Hypothalamus (tissue), 51 donors: Measurements from ENCODE around the gene TBC1D10A.
"Not testable (repeated sequence)": the region's sequence is repeated elsewhere in the genome, so short reads cannot be mapped to it uniquely, and the experiment has no call there.

Experiments
- DNase-seq, 51 donors: peaks; one replicate each; lab custom pipeline; 2025; lab: John Stamatoyannopoulos, UW

The TBC1D10A gene

DNA sequence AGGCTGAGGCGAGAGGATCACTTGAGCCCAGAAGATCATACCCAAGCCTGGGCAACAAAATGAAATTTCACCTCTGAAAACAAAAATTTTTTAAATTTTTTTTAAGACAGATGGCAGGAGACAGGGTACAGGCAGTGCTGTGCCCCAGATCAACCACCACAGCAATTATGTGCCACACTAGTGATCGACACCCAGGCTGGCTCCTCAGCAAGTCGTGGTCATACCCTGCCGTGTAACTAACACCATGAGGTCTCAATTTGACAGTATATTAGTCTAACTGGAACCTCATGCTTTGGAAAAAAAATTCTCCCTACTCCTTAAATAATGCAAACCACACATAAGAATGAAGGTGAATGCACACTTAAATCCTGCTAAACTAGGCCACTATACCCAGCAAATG lies 21.7 kb upstream of the TBC1D10A start:
- DNase-seq, result no peak

DNA sequence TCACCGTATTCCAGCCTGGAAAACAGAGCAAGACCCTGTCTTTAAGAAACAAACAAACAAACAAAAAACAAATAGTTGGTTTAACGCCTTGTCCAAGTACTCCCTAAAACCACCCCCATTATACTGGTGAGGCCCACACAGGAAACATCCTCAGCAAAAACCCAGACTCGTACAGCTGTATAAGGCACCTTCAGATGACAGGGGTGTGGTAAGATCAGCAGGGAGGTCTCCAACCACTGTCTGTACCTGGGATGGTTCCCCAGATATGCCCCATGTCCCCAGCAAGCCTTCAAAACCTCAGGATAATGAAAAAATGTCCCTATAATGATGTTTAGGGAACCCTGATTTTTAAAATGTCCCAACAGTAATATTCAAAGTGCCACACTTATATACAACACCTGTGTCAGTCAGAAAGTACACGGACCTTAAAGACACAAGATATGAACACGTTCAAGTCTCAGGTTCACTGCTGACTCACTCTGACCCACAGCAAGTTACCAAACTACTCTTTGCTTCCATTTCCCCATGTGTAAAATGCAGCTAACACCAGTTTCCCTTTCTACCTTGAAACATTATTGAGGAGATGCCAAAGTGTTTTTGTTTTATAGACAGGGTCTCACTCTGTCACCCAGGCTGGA lies 20.6 kb upstream of the TBC1D10A start:
- no peak for DNase-seq

DNA sequence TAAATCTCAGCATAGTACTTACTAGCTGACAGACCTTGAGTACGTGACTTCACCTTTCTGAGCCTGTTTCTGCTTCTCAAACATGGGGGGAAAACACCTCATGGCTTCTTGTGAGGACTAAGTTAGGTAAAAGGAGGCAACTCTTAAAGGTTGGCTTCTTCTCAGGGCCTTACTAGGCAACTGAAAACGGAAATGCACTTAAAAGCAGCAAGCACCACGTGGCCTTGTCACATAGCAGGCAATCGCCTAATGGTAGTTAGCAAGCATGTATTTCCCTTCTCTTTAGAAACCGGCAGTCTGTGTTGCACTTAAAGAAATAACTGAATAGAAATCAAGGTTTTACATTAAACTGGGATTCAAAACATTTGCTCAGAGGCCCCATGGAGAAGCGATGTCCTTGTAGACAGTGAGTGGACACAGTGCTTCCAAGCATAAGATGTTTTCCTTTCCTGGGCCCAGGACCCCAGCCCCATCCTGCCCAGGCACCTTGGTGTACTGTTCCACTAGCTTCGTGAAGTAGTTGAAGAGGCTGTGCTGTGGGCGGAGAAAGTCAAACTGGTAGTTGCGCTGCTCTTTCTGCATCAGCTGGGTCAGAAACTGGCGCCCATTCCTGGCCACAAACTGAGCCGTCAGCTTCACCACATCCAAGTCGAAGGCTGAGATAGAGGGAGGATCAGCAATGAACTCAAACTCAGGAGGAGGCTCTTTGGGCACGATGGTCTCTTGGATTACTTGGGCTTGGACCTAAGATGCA lies 17.9 kb upstream of the TBC1D10A start:
- DNase-seq, result no peak

DNA sequence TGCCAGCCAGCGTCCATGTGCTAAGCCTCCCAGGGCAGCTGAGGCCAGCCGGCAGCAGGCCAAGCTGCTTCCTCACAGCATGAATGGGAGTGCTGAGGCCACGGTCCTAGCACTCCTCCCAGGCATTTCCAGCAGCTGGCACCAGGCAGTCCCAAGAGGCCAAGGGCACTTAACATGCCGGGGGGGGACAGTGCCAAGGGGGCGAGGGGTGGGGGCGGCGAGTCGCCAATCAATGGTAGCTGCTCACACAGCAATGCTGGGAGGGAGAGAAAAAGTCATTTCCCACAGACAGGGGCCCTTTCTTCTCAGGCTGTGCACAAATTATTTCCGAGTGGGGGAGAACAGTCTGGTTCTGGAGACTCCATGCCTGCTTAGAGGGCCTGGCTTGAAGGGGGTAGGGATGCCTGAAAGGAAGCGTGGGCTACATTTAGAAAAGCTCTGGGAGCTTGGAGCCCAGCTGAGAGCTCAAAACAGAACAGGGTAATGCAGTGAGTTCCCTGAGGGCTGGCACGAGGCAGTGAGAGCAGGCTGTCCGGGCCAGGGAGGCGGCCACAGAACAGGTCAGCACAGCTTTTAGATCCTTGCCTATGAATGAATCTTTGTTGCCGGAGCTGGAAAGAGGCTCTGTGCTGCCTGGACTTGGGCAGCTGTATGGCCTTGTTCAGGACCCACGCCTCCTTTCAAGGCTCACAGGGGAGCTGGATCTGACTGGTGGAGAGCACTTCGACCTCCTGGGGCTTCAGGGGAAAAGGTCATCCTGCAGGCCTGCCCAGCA lies 14.4 kb upstream of the TBC1D10A start:
- peak in 48 of 51 donors; percentile 25 to 94 (median 78) for DNase-seq

DNA sequence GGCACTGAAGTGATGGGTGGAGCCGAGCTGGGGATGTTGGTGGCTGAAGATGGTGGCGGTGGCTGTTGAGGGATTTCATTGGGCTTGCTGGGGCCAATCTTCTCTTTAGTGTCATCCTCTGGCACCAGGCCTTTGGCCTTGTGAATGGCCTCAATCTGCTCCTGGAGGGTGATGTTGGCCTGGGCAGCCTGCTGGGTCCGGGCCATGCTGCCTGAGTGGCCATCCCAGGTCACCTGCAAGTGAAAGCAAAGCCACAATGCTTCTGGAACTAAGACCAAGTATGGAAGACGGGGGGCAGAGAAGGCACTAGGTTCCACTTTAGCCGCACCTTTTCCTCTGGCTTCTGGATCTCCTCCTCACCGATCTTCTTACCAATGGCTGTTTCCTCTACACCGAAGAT lies 12.1 kb upstream of the TBC1D10A start:
- no peak for DNase-seq

DNA sequence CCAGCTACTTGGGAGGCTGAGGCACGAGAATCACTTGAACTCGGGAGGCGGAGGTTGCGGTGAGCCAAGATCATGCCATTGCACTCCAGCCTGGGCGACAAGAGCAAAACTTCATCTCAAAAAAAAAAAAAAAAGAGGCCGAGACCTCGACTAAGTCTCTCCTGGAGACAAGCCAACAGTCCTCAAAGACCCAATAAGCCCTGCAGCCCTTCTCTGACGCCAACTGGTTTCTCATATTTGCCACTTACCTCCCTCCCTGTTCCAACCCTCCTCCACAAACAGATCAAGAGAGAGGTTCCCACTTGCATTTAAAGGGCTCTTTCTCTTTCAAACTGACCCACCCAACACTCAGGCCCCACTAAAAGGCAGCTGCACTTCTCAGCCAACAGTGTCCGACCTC lies 11.6 kb upstream of the TBC1D10A start:
- not testable (repeated sequence) for DNase-seq

DNA sequence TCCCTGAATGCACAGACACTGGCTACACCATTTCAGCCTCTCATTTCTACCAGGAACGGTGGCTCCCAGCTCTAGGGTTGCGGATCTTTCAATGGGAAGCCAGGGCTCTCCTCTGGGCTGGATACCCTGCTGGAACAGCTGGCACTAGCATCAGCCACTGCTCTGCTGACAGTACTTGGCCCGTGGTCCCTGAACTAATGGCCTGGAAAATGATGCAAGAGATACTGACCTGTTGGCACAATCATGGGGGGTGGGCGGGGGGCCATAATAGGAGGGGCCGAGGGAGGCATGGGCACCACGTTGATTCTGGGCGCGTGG lies 10.7 kb upstream of the TBC1D10A start:
- no peak for DNase-seq

DNA sequence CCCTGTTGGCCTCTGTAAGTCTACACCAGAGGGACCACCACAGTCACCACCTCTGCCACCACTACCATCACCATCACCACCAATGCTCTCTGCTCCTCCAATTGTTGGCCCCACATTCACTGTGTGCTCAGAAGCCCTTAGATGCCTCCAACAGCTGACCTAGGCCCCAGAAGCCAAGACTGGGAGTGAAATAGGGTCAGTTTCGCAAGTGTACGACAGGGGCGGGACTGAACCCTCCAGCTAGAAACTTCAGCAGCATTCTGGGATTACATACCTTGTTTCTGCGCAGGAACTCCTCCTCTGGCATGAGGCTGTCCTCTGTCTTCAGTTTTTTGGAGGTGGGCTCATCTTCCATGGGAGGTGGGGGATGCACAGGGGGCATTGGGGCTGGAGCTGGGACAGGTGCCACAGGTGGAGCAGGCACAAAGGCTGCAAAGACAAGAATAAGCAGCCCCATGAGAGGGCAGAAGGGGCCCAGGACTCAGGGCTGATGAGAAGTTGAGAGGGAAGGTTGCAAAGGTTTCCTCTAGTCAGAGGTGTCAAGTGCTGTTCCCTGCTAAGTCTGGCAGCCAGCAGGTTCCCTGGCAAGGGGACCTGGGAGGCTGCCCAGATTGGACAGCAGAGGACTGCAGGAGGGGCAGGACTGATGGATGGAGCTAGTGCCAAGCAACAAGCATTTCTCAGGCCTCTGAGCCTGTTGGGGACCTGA lies 10.2 kb upstream of the TBC1D10A start:
- peak in 29 of 51 donors; percentile 5 to 73 (median 38) for DNase-seq

DNA sequence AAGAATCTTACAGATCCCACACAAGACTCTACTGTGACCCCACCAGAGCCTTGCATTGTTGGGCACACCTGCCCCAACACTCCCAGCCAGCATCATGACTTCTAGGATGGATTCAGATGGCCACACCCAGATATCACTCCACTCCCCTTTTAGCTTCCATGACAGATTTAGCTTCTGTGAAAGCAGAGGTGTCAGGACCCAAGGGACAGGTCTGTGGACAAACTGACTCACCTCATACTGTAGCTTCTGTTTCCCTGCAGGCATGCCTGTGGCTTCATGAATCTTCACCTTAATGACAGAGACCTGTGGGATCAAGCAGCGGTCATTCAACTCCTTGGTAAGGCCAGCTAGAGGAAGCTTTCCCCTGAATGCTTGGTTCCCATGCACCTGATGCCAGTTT lies 8.5 kb upstream of the TBC1D10A start:
- DNase-seq, result no peak

DNA sequence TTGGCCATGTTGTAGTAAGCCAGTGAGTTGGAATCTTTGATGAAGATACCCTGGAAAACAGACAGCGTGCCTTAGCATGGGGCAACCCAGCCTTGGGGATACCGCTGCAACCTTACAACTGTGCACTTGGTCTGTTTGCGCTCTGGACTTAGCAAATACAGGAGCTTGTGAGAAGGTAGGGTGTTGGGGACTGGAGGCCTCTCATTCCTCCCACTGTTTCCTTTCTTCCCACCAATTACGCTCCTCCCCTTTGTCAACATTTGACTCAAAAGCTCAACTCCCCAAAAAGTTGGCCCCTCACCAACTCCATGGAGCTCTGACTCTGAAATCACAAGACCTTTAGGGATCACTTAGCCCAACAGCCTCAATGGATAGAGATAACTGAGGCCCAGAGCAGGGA lies 7.9 kb upstream of the TBC1D10A start:
- no peak for DNase-seq

DNA sequence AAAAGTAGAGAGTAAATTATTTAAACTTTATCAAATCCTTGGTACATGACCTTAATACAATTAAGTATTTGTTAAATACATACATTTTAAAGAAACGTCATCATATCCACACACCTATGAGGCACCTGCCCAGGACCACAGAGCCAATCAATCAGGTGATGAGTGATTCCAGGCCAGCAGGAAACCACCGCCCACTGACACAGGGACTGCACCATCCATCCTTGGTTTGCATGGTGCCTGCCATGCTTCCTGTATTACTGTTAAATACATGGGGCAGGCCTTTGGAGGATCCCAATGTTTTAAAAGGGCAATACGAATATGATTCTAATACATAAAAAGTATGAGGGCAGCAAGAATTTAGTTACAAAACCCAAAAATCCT lies 7.0 kb upstream of the TBC1D10A start:
- no peak for DNase-seq

DNA sequence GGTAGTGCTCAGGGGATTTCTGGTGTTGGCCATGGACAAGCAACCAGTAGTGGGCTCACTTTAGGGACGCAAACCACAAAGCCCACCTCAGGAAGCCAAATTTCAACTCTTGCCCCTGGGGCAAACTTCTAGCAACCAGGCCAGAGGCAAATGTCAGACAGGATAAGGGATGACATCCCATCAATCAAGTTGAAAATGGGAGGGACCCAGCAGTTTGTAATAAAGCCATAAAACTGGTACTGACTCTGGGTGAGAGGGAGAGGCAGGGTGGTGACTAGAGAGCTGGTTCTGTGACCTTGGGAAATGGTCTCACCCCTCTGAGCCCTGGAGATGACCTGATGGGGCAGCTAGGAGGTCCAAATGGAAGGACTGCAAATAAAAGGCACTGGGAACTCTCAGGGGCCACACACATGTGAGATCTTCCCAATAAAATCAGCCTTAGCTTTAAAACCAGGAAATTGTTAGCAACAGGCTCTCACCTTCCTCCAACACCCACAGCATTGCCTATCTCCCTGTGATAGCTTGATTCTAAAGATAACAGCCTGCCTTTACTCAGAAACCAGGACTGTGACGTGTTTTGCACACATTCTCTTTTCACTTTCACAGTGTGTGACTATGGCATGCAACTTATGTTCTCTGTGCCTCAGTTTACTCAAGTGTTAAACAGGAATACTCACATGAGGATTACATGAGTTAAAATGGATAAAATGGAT lies 6.4 kb upstream of the TBC1D10A start:
- DNase-seq, result no peak

DNA sequence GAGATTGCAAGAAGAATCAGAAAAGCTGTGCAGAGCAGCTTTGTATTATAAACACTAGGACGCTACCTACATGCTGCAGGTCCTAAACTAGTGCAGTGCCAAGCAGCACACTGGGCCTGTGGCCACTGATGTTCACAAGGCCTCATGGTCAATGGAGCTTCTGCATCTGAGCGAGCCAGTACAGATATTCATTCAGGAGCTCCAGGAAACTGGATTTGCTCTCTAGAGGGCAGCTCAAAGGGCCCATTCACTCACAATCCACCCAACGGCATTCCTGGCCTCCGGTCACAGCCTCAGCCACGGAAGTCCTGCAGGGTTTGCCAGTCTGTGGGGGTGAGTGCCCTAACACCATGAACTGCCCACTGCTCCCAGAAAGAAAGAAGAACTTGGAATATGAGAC lies 5.8 kb upstream of the TBC1D10A start:
- peak in 27 of 51 donors; percentile 6 to 80 (median 29) for DNase-seq

DNA sequence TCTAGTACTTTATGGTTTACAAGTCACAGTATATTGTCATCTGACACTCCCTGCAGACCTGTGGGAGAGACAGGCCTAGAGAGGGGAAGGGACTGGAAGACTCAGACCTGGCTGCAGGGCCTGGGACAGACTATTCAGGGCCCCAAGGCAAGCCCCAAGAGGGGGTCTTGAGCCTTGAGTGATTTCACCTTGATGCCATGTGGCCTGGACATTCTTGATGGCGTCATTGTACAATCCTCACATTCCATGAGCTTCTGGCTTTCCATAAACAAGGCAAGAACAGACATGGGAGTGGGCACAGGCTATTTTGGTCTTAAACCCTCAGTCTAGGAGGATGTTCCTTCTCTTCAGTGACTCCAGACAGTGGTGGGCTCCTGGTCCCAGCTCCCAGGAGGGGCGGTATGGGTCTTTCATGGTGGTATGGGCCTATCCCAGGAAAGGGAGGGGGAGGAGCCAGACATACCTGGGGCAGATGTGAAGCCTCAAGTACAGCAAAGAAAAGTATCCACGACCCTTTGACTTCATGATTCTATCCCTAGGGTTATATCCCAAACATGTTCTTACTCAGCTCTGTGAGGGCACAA lies 1.8 kb upstream of the TBC1D10A start:
- no peak for DNase-seq

DNA sequence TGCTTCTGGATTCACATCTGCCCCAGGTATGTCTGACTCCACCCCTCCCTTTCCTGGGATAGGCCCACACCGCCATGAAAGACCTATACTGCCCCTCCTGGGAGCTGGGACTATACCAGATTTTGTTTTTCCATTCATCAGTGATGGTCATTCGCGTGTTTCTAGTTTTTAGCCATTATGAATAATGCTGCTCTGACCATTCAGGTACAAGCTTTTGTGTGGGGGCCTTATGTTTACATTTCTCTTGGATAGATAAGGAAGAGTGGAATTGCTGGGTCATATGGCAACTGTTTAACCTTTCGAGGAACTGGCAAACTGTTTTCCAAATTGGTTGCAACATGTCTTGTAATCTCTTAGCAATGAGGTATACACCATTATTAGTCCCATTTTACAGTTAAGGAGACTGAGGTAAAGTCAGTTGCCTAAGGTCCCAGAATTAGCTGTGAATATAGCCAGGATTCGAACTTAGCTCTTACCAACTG lies 1.2 kb upstream of the TBC1D10A start:
- DNase-seq, result no peak

DNA sequence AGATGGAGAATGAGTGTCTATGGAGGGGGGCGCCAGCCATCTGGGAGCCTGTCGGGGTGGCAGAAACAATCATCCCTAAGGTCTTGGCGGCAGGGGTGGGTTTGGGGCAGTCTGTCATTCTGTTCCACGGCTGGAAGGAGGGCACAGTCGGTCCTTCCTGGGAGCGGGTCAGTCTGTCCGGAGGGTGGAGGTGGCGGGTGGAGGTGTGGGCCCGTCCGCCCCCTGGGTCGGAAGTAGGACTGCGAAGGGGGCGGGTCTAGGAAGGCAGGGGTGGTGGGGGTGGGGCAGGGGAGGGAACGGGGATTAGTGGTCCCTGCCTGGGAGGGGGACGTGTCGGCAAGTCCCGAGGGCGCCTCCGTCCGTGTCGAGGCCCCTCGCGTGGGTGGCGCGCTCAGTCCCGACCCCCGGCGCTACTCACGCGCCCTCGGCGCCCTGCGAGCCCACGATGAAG lies 461 bp downstream of the TBC1D10A start:
- DNase-seq, result peak in 4 of 51 donors; percentile 7 to 42 (median 34)

DNA sequence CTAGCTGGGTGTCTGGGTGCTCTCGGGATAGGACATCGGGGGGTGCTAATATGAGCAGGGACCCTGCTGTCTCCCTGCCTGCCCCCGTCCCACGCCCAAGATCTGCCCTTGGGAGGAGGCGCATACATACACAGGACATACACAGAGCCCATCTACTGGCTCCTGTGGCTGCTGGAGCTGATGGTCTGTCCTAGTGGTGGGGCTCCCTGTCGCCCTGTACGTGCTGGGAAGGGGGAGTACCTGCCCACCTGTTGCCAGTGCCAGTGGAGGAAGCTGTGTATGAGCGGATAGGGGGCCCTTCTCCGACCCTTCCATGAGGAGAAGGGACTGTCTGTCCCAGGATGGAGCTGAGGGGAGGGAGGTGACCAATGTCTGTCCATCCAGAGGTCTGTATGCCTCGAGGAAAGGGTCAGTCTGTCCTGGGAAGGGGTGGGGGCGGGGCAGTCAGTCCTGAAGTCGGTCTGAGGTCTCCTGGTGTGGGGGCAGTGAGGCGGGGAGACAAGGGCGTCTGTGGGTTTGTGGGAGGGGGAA lies 952 bp downstream of the TBC1D10A start:
- DNase-seq, result no peak

DNA sequence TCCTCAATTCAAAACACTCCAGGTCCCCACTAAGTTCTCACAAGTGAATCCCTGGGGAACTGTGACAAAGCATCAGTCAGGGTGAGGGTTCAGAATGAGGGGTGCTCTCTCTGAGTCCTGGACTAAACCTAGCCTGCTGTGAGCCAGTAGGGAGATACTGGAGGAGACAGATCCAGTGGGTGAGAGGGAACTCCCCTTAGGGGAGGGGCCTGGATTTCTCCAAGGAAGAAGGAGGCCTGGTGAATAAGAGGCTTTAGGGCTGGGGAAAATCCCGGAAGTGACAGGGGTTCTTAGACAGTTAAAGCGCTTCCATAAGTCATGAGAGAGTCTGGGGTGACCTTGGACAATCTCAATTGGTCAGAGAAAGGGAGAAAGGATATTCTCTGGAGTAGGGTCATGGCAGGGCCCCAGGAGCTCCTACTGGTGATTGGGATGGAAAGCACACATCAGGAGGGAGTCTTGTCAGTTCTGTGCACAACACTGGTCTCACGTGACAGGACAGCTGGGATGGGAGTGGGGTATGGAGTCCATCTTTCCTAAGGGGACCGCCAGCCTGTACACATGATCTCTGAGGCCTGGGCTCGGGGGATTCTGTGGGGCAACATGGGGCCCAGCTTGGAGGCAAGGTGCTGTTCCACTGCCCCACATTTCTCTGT lies 1.5 kb downstream of the TBC1D10A start:
- DNase-seq, result peak in 4 of 51 donors; percentile 3 to 35 (median 16)
